HG03135 (cell line): Measurements from ENCODE around the gene GRK2.

Experiments
- ATAC-seq: cut with Tn5 transposase; IDR thresholded peaks from one replicate; pipeline ENCODE4 v1.9.1; 2021; ENCODE audit warnings: mild to moderate bottlenecking, moderate library complexity; ENCODE audit not compliant: unreplicated experiment

GRK2 gene

GRCh38 chr11:67293090-67293489 is 26.8 kb downstream of the GRK2 start:
- ATAC-seq: no peak

- no peak for ATAC-seq
These were observed 29.6 kb downstream of the GRK2 start for GRCh38 chr11:67295846-67296245.

GRCh38 chr11:67298786-67299185 is 32.5 kb downstream of the GRK2 start:
- ATAC-seq: no peak

GRCh38 chr11:67299471-67300191 is 33.4 kb downstream of the GRK2 start:
- ATAC-seq: no peak

GRCh38 chr11:67300256-67300755 is 34.0 kb downstream of the GRK2 start:
- no peak for ATAC-seq

GRCh38 chr11:67300756-67301312 is 34.6 kb downstream of the GRK2 start:
- no peak for ATAC-seq

GRCh38 chr11:67301313-67301921 is 35.1 kb downstream of the GRK2 start:
- no peak for ATAC-seq

GRCh38 chr11:67301951-67302516 is 35.8 kb downstream of the GRK2 start:
- no peak for ATAC-seq

- ATAC-seq: no peak
These were observed 36.4 kb downstream of the GRK2 start for GRCh38 chr11:67302571-67303131.

GRCh38 chr11:67303132-67303834 is 37.0 kb downstream of the GRK2 start, which contains the start of gene SSH3:
Gene SSH3, plus strand, starts transcription at chr11:67303530. Its CDS starts 96 bp downstream, at chr11:67303626.
- ATAC-seq: no peak

- no peak for ATAC-seq
These were observed 37.6 kb downstream of the GRK2 start for GRCh38 chr11:67303835-67304411.

- no peak for ATAC-seq
These were observed 38.3 kb downstream of the GRK2 start for GRCh38 chr11:67304511-67305113.

- ATAC-seq: no peak
These were observed 40.7 kb downstream of the GRK2 start for GRCh38 chr11:67306769-67307544.

- no peak for ATAC-seq
These were observed 41.3 kb downstream of the GRK2 start for GRCh38 chr11:67307545-67308001.

- no peak for ATAC-seq
These were observed 42.0 kb downstream of the GRK2 start for GRCh38 chr11:67308031-67308866.

- ATAC-seq: no peak
These were observed 42.9 kb downstream of the GRK2 start for GRCh38 chr11:67309166-67309565.

- ATAC-seq: no peak
These were observed 43.4 kb downstream of the GRK2 start for GRCh38 chr11:67309661-67310061.
